H1 (cell line): ENCODE data around the gene UHRF1. TPM values are rescaled to one million over a fixed set of nuclear protein-coding genes. Genes with fewer than 3 reads are reported as not detected.

Source experiments
- CTCF ChIA-PET: fragments of 300-600 bp; sonication (Branson Sonifier 250); formaldehyde crosslinking; loops from one replicate; lab custom pipeline; 2021; ENCODE audit not compliant: partially characterized antibody; lab: Charles Lee
- POLR2A ChIA-PET: fragments of 300-600 bp; sonication (Branson Sonifier 250); formaldehyde crosslinking; loops from one replicate; lab custom pipeline; 2021; ENCODE audit warnings: inconsistent platforms; ENCODE audit not compliant: partially characterized antibody; lab: Charles Lee
- DNase-seq, 2 experiments: peaks; one replicate each; pipeline versions ENCODE4 v3.0.0 to v3.0.0-alpha.2; 2010 to 2022; ENCODE audit warnings: low spot score in 2 of 2, low read depth in 1 of 2, mixed read lengths in 1 of 2
- FAIRE-seq: peaks from 2 replicates; lab custom pipeline; 2011; peaks lifted over from hg19 to GRCh38; lab: Jason Lieb, UNC
- H2AFZ ChIP-seq: 2 replicates; pipeline ENCODE4 v1.8.1; 2012; ENCODE audit warnings: low read length, inconsistent platforms
- H2AK5ac ChIP-seq: 2 replicates; pipeline ENCODE4 v1.6.1; 2013; ENCODE audit warnings: low read depth, low read length
- H2BK120ac ChIP-seq: replicated peaks from 2 replicates; pipeline ENCODE3; 2013; ENCODE audit warnings: low read depth, low read length, inconsistent platforms
- H2BK12ac ChIP-seq: 2 replicates; pipeline ENCODE4 v1.6.1; 2013; ENCODE audit warnings: low read depth, low read length
- H2BK15ac ChIP-seq: 2 replicates; pipeline ENCODE4 v1.6.1; 2013; ENCODE audit warnings: low read length
- H2BK20ac ChIP-seq: 2 replicates; pipeline ENCODE4 v1.6.1; 2013; ENCODE audit warnings: low read length
- H2BK5ac ChIP-seq: 2 replicates; pipeline ENCODE4 v1.6.1; 2013; ENCODE audit warnings: low read depth, low read length
- H3K14ac ChIP-seq: 2 replicates; pipeline ENCODE4 v1.6.1; 2013; ENCODE audit warnings: inconsistent platforms; ENCODE audit not compliant: insufficient read length
- H3K18ac ChIP-seq: 2 replicates; pipeline ENCODE4 v1.6.1; 2013; ENCODE audit warnings: low read length; ENCODE audit errors: extremely low read depth
- H3K23ac ChIP-seq: 2 replicates; pipeline ENCODE4 v1.6.1; 2013; ENCODE audit warnings: inconsistent platforms; ENCODE audit not compliant: insufficient read length
- H3K23me2 ChIP-seq: 2 replicates; pipeline ENCODE4 v1.6.1; 2013; ENCODE audit warnings: low read depth, low read length
- H3K27ac ChIP-seq: 2 replicates; pipeline ENCODE4 v1.6.1; 2011; ENCODE audit warnings: low read depth, low read length, inconsistent platforms
- H3K27me3 ChIP-seq, 4 experiments: replicated peaks in 1 of 4; 1 replicate in 1 of 4; 2 replicates in 3 of 4; pipeline versions ENCODE4 v1.6.1 to v1.8.1; 2011 to 2013; ENCODE audit warnings: low read length in 3 of 4, mild to moderate bottlenecking in 3 of 4, inconsistent platforms in 2 of 4, mixed read lengths in 2 of 4, moderate library complexity in 1 of 4; ENCODE audit not compliant: control insufficient read depth in 3 of 4, insufficient read depth in 3 of 4; ENCODE audit errors: extremely low read depth in 1 of 4
- H3K36me3 ChIP-seq, 4 experiments: 2 replicates each; pipeline versions ENCODE4 v1.6.1 to v1.8.1; 2011 to 2013; ENCODE audit warnings: mild to moderate bottlenecking in 4 of 4, low read length in 3 of 4, moderate library complexity in 2 of 4, control low read depth in 1 of 4, inconsistent platforms in 1 of 4; ENCODE audit not compliant: insufficient read depth in 4 of 4, control insufficient read depth in 2 of 4
- H3K4ac ChIP-seq: replicated peaks from 2 replicates; pipeline ENCODE3; 2013; ENCODE audit warnings: low read length, low read depth, mixed read lengths, inconsistent platforms; ENCODE audit not compliant: insufficient read length
- H3K4me1 ChIP-seq, 4 experiments: replicated peaks in 1 of 4; 1 replicate in 1 of 4; 2 replicates in 3 of 4; pipeline versions ENCODE4 v1.6.1 to v1.8.1; 2011 to 2013; ENCODE audit warnings: low read length in 3 of 4, inconsistent platforms in 2 of 4, mixed read lengths in 1 of 4; ENCODE audit not compliant: insufficient read depth in 4 of 4, control insufficient read depth in 3 of 4
- H3K4me2 ChIP-seq, 2 experiments: 2 replicates each; pipeline versions ENCODE4 v1.6.1 to v1.8.1; 2011 to 2013; ENCODE audit warnings: low read depth in 2 of 2, low read length in 2 of 2, control low read depth in 1 of 2, inconsistent platforms in 1 of 2, mild to moderate bottlenecking in 1 of 2; ENCODE audit not compliant: insufficient read depth in 1 of 2
- H3K4me3 ChIP-seq, 4 experiments: fragments of 200-600, 300-600 bp in 1 of 4; sonication (generic), shearing (Covaris generic), sonication (Bioruptor Twin) in 1 of 4; 2 replicates each; pipeline versions ENCODE4 v1.5.1 to v1.8.1; 2011 to 2016; ENCODE audit warnings: low read length in 4 of 4, low read depth in 3 of 4, control low read depth in 2 of 4, inconsistent platforms in 2 of 4, mild to moderate bottlenecking in 2 of 4, mixed read lengths in 1 of 4, moderate library complexity in 1 of 4; ENCODE audit not compliant: insufficient read depth in 2 of 4; ENCODE audit errors: extremely low read depth in 1 of 4
- H3K56ac ChIP-seq: replicated peaks from 2 replicates; pipeline ENCODE3; 2013; ENCODE audit warnings: low read depth, mild to moderate bottlenecking, mixed read lengths, low read length, inconsistent platforms; ENCODE audit not compliant: insufficient read length
- H3K79me1 ChIP-seq: 2 replicates; pipeline ENCODE4 v1.6.1; 2013; ENCODE audit warnings: low read depth, low read length, control low read depth
- H3K79me2 ChIP-seq, 2 experiments: 2 replicates each; pipeline versions ENCODE4 v1.6.1 to v1.8.1; 2012 to 2013; ENCODE audit warnings: low read length in 2 of 2, mild to moderate bottlenecking in 2 of 2, inconsistent platforms in 1 of 2; ENCODE audit not compliant: insufficient read depth in 2 of 2, control insufficient read depth in 1 of 2
- H3K9ac ChIP-seq, 4 experiments: replicated peaks in 1 of 4; 1 replicate in 1 of 4; 2 replicates in 3 of 4; pipeline versions ENCODE4 v1.6.1 to v1.8.1; 2011 to 2013; ENCODE audit warnings: low read depth in 3 of 4, low read length in 3 of 4, control low read depth in 2 of 4, mild to moderate bottlenecking in 2 of 4, moderate library complexity in 2 of 4, inconsistent platforms in 1 of 4; ENCODE audit errors: extremely low read depth in 1 of 4
- H3K9me3 ChIP-seq, 2 experiments: 2 replicates each; pipeline versions ENCODE4 v1.6.1 to v1.8.1; 2012 to 2013; ENCODE audit warnings: mild to moderate bottlenecking in 2 of 2, moderate library complexity in 2 of 2, control low read depth in 1 of 2, inconsistent platforms in 1 of 2, low read depth in 1 of 2, low read length in 1 of 2, mixed read lengths in 1 of 2; ENCODE audit not compliant: insufficient read depth in 2 of 2
- H4K20me1 ChIP-seq, 2 experiments: replicated peaks in 1 of 2; 2 replicates each; pipeline versions ENCODE3 to v1.8.1; 2011 to 2013; ENCODE audit warnings: inconsistent platforms in 2 of 2, low read length in 2 of 2, mild to moderate bottlenecking in 1 of 2; ENCODE audit not compliant: insufficient read depth in 2 of 2, control insufficient read depth in 1 of 2
- H4K5ac ChIP-seq: 2 replicates; pipeline ENCODE4 v1.6.1; 2013; ENCODE audit warnings: low read length, low read depth, mixed read lengths, inconsistent platforms; ENCODE audit not compliant: insufficient read length
- H4K8ac ChIP-seq: 2 replicates; pipeline ENCODE4 v1.8.0; 2013; ENCODE audit warnings: mild to moderate bottlenecking, moderate library complexity, low read length, inconsistent platforms; ENCODE audit not compliant: insufficient read depth; ENCODE audit errors: extremely low read depth
- H4K91ac ChIP-seq: replicated peaks from 2 replicates; pipeline ENCODE3; 2013; ENCODE audit warnings: low read length, mixed read lengths, inconsistent platforms; ENCODE audit not compliant: insufficient read length
- KDM4A ChIP-seq: IDR thresholded peaks from one replicate; pipeline ENCODE4 v1.7.1; 2012; ENCODE audit warnings: low read depth, mild to moderate bottlenecking, moderate library complexity, low read length, inconsistent platforms; ENCODE audit not compliant: severe bottlenecking
- POLR2AphosphoS5 ChIP-seq: IDR thresholded peaks from 2 replicates; pipeline ENCODE4 v1.6.1; 2011; ENCODE audit warnings: low read depth, low read length
- SIN3A ChIP-seq, 2 experiments: IDR thresholded peaks in 1 of 2; conservative IDR thresholded peaks in 1 of 2; 2 replicates each; pipeline ENCODE4 v1.6.1; 2011 to 2012; ENCODE audit warnings: low read length in 2 of 2, improper control_type of control experiment in 1 of 2, low read depth in 1 of 2, mild to moderate bottlenecking in 1 of 2
- WGBS, 2 experiments: shearing (Covaris generic) in 1 of 2; methylation state at CpG; one replicate each; pipeline versions ENCODE4 v1.1.6 to v1.1.7; 2013 to 2015; ENCODE audit warnings: low lambda C conversion rate in 2 of 2, mixed read lengths in 2 of 2, inconsistent platforms in 1 of 2, low coverage in 1 of 2, missing lambda C conversion rate in 1 of 2; ENCODE audit not compliant: insufficient replicate concordance in 2 of 2, insufficient coverage in 1 of 2, insufficient read length in 1 of 2; ENCODE audit errors: extremely low coverage in 1 of 2, missing lambda C conversion rate in 1 of 2; 5-methylcytosine and 5-hydroxymethylcytosine counted together
- polyA plus RNA-seq, 7 experiments: library from polyadenylated mRNA; depleted of rRNA in 3 of 7; stranded (reverse) in 5 of 7; unstranded in 2 of 7; fragments of >200 nt in 5 of 7; fragments of 200-250 nt in 2 of 7; gene quantifications; 1 replicate in 5 of 7; 2 replicates in 1 of 7; 4 replicates in 1 of 7; pipeline versions ENCODE4 v1.2.1 to v1.2.3, GENCODE V29; 2011 to 2013; ENCODE audit warnings: missing spikeins in 2 of 7, mixed read lengths in 2 of 7
- total RNA-seq: library from RNA; stranded (reverse); fragmentation: NEBNext Ultra II Directional; extraction: Animal tissue kit (Norgen Biotek cat#: 25700); gene quantifications from 2 replicates; pipeline ENCODE4 v1.2.1, GENCODE V29; 2021
- TF ChIP-seq, protein P1 (sequence below): IDR thresholded peaks from 2 replicates; pipeline ENCODE4 v1.6.1; 2012; ENCODE audit warnings: low read length, inconsistent platforms

The UHRF1 gene
- total and polyA plus RNA-seq, 2 of the 8 experiments (the other 6 are each of a cell fraction or from before 2014, with no cell fraction given): 14.7 to 65.8 TPM

DNA sequence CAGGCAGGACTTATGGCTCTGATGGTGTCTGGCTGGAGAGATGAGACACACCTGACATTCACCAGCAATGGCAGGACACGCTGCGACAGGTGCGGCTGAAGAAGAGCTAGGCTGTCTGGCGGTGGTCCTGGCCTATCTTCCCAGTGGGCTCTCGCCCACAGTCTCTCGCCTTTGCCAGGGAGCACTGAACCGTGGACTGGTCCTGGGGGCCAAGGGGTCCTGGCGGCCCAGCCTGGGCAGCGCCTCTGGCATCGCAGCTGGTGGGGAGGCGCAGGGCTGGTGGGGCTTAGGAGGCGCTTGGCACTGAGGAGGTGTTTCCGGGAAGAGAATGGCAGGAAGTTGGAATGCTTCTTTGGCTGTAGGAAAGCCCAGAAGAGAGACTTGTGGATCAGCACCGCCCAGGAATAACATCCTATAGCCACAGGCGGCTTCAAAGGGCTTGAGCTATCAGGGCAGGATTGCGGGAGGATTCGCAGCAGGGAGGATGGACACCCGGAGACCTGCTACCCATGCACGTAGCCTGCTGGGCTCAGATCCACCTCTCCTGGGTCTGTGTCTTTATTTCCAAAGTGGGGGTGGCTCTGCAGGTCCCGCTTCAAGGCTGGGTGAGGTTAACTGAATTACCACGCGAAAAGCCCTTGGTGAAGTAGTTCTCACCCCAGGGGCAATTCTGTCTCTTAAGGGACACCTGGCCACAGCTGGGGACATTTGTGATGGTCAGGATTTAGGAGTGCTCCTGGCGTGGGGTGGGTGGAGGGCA, 74.2 kb downstream of the UHRF1 start:
- Histone ChIP-seq H3K9ac (no peak overlapping the region), H4K8ac (0 out of 2 replicates have a peak overlapping the region, but pooled peaks have one; percentile 57), H2BK20ac (no peak overlapping the region), H3K79me1 (peaks cover 22% of the 10 kb centered on the region), H3K23me2 (no peaks in the 10 kb centered on the region), H2BK12ac (no peak overlapping the region), H3K4me2 (no peak overlapping the region), H2BK5ac (no peak overlapping the region), H3K4ac (no peak overlapping the region), H3K36me3 (no peaks in the 10 kb centered on the region), H2AK5ac (no peak overlapping the region), H3K56ac (no peak overlapping the region), H3K23ac (no peak overlapping the region), H2AFZ (no peak overlapping the region), H3K4me3 (no peak overlapping the region), H2BK120ac (no peak overlapping the region), H3K4me1 (peaks cover 0 to 7% (median 3%) of the 10 kb centered on the region in 4 experiments; a peak in 4 of 7 replicates), H4K91ac (no peak overlapping the region), H2BK15ac (no peak overlapping the region), H3K79me2 (peaks cover 0 to 70% of the 10 kb centered on the region in 2 experiments; a peak in 2 of 4 replicates), H3K9me3 (no peaks in the 10 kb centered on the region), H4K20me1 (peaks cover 29 to 32% of the 10 kb centered on the region in 2 experiments), H3K14ac (no peak overlapping the region), H4K5ac (no peak overlapping the region), H3K27ac (no peak overlapping the region), H3K18ac (no peak overlapping the region), H3K27me3 (no peaks in the 10 kb centered on the region)
- POLR2A ChIA-PET: no interaction called here
- WGBS, 2 experiments: 90% methylated on average over 23 of the region's 23 CpGs; no CpG with 5 or more reads in 1 of the 2 experiments
- FAIRE-seq (no peak), DNase-seq (no peak)
- no peak for TF ChIP-seq KDM4A
- TF ChIP-seq, protein P1, sequence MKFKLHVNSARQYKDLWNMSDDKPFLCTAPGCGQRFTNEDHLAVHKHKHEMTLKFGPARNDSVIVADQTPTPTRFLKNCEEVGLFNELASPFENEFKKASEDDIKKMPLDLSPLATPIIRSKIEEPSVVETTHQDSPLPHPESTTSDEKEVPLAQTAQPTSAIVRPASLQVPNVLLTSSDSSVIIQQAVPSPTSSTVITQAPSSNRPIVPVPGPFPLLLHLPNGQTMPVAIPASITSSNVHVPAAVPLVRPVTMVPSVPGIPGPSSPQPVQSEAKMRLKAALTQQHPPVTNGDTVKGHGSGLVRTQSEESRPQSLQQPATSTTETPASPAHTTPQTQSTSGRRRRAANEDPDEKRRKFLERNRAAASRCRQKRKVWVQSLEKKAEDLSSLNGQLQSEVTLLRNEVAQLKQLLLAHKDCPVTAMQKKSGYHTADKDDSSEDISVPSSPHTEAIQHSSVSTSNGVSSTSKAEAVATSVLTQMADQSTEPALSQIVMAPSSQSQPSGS: no peak
- TF ChIP-seq POLR2AphosphoS5: no peak
- no peak for TF ChIP-seq SIN3A (conservative IDR thresholded peaks at IDR 0.05 in 1 of 2, IDR thresholded peaks at IDR 0.05 in 1 of 2; ENCODE audit: low read depth in 1 of 2, low read length in 2 of 2)
- CTCF ChIA-PET: interaction anchor here (0.7 to 2.5 kb wide), 7 partner anchors 10 to 110 kb away, joined by 3 to 17 read pairs (median 4); no protein-coding TSS in a partner anchor
